Measurements from ENCODE around the gene ATRN.

Gene ATRN

DNA sequence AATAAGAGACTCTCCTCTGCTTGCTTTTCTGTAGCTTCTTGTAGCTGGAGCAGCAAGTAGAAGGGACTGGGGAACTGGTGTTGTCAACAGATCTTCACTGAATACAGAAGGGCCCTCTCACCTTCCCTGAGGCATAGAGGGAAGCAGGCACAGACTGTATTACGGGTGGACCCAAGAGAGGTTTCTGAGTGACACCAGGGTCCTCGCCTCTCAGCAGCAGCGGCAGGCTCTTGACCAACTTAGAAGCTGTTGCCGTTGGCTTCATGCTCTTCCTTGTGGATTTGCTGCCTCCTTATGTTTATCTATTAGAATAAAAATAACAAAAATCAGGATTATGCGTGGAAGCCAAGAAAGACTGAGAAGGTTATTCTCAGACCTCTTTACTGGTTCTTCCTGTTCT, 160.7 kb downstream of the ATRN start:
- Histone ChIP-seq H3K4me1 (ENCODE audit: control insufficient read depth in 1 of 2, insufficient read depth in 2 of 2, low read length in 2 of 2) (no peaks in the 10 kb centered on the region), H3K4me3 (ENCODE audit: low read depth in 1 of 2, low read length in 2 of 2) (no peak overlapping the region), H3K27me3 (ENCODE audit: low read depth, low read length) (no peaks in the 10 kb centered on the region), H3K27ac (ENCODE audit: low read length) (no peak overlapping the region), H3K36me3 (ENCODE audit: control insufficient read depth in 1 of 2, insufficient read depth in 2 of 2, low read length in 2 of 2) (peaks cover 14 to 19% of the 10 kb centered on the region in 2 donors), H3K9me3 (ENCODE audit: control insufficient read depth in 1 of 2, low read length in 2 of 2) (no peaks in the 10 kb centered on the region)

GRCh38 chr20:3632311-3633004, 161.6 kb downstream of the ATRN start:
- no peak overlapping the region for H3K4me3 ChIP-seq (ENCODE audit: low read depth in 1 of 2, low read length in 2 of 2)
- H3K36me3 ChIP-seq (ENCODE audit: control insufficient read depth in 1 of 2, insufficient read depth in 2 of 2, low read length in 2 of 2) = peaks cover 14 to 19% of the 10 kb centered on the region in 2 donors
- no peak overlapping the region for H3K27ac ChIP-seq (ENCODE audit: low read length)
- H3K27me3 ChIP-seq (ENCODE audit: low read depth, low read length) = no peaks in the 10 kb centered on the region
- H3K4me1 ChIP-seq (ENCODE audit: control insufficient read depth in 1 of 2, insufficient read depth in 2 of 2, low read length in 2 of 2) = no peaks in the 10 kb centered on the region
- no peaks in the 10 kb centered on the region for H3K9me3 ChIP-seq (ENCODE audit: control insufficient read depth in 1 of 2, low read length in 2 of 2)

- Histone ChIP-seq H3K27ac (ENCODE audit: low read length) (no peak overlapping the region), H3K4me1 (ENCODE audit: control insufficient read depth in 1 of 2, insufficient read depth in 2 of 2, low read length in 2 of 2) (no peaks in the 10 kb centered on the region), H3K9me3 (ENCODE audit: control insufficient read depth in 1 of 2, low read length in 2 of 2) (no peaks in the 10 kb centered on the region), H3K36me3 (ENCODE audit: control insufficient read depth in 1 of 2, insufficient read depth in 2 of 2, low read length in 2 of 2) (peaks cover 14 to 21% of the 10 kb centered on the region in 2 donors), H3K27me3 (ENCODE audit: low read depth, low read length) (no peaks in the 10 kb centered on the region), H3K4me3 (ENCODE audit: low read depth in 1 of 2, low read length in 2 of 2) (no peak overlapping the region)
These were observed 163.2 kb downstream of the ATRN start for GRCh38 chr20:3633913-3634478.

- no peak overlapping the region for H3K4me3 ChIP-seq (ENCODE audit: low read depth in 1 of 2, low read length in 2 of 2)
- no peak overlapping the region for H3K27ac ChIP-seq (ENCODE audit: low read length)
- H3K27me3 ChIP-seq (ENCODE audit: low read depth, low read length) = no peaks in the 10 kb centered on the region
- no peaks in the 10 kb centered on the region for H3K4me1 ChIP-seq (ENCODE audit: control insufficient read depth in 1 of 2, insufficient read depth in 2 of 2, low read length in 2 of 2)
- H3K9me3 ChIP-seq (ENCODE audit: control insufficient read depth in 1 of 2, low read length in 2 of 2) = no peaks in the 10 kb centered on the region
- peaks cover 15 to 17% of the 10 kb centered on the region in 2 donors for H3K36me3 ChIP-seq (ENCODE audit: control insufficient read depth in 1 of 2, insufficient read depth in 2 of 2, low read length in 2 of 2)
These were observed 164.5 kb downstream of the ATRN start for GRCh38 chr20:3635346-3635745.

GRCh38 chr20:3640259-3640658, 169.4 kb downstream of the ATRN start:
- no peaks in the 10 kb centered on the region for H3K27me3 ChIP-seq (ENCODE audit: low read depth, low read length)
- H3K4me3 ChIP-seq (ENCODE audit: low read depth in 1 of 2, low read length in 2 of 2) = no peak overlapping the region
- no peaks in the 10 kb centered on the region for H3K9me3 ChIP-seq (ENCODE audit: control insufficient read depth in 1 of 2, low read length in 2 of 2)
- no peaks in the 10 kb centered on the region for H3K4me1 ChIP-seq (ENCODE audit: control insufficient read depth in 1 of 2, insufficient read depth in 2 of 2, low read length in 2 of 2)
- no peak overlapping the region for H3K27ac ChIP-seq (ENCODE audit: low read length)
- H3K36me3 ChIP-seq (ENCODE audit: control insufficient read depth in 1 of 2, insufficient read depth in 2 of 2, low read length in 2 of 2) = peaks cover 27 to 30% of the 10 kb centered on the region in 2 donors

DNA sequence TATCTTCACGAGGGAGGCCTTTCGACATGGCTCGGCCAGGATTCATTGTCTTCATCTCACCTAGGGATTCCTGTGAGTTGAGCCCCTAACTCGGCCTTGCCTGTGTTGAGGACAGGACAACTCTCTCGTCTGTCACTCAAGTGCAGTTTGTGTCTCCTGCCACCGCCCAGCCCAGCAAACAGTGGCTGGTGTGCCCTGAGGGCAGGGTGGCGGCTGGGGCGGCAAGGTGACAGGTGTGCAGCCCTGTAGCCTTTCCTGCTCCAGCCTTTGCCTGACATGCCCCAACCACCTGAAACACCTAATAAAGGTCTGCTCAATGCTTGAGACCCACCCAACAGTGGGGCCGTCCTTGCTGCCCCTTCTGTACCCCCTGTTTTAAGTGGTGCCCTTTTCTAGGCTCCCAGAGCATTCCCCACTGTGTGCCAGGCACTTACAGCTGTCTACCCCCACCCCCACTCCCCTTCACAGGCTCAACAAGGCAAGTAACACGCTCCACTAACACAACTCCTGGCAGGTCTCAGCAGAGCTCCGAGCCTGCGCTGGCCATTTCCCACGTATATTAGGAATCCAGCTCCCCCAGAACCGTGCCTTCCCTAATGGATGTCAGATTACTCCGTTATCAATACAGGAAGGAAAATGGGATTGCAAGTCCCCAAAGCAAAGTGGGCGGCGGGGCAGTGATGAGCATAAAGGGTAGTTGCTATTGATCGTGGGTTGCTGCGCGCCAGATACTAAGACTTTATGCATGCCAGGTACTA, 174.7 kb downstream of the ATRN start:
- Histone ChIP-seq H3K27ac (ENCODE audit: low read length) (no peak overlapping the region), H3K36me3 (ENCODE audit: control insufficient read depth in 1 of 2, insufficient read depth in 2 of 2, low read length in 2 of 2) (peaks cover 33 to 51% of the 10 kb centered on the region in 2 donors), H3K27me3 (ENCODE audit: low read depth, low read length) (no peaks in the 10 kb centered on the region), H3K4me3 (ENCODE audit: low read depth in 1 of 2, low read length in 2 of 2) (no peak overlapping the region), H3K4me1 (ENCODE audit: control insufficient read depth in 1 of 2, insufficient read depth in 2 of 2, low read length in 2 of 2) (no peaks in the 10 kb centered on the region), H3K9me3 (ENCODE audit: control insufficient read depth in 1 of 2, low read length in 2 of 2) (no peaks in the 10 kb centered on the region)

DNA sequence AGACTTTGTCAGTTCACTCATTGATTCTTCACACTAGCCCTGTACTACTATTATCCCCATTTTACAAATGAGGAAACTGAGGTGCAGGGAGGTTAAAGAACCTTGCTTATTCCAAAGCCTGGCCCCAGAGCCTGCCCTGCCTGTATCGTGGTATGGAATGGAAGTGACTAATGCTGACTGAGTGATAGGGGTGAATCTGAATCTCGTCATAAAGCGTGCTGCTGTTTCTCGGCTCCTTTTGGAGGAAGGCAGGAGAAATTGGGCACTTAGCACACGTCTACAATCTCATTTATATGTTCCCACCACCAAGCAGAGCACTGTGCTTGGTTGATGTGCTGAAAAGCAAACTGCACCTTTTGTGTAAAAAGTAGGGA, 175.2 kb downstream of the ATRN start:
- Histone ChIP-seq H3K27ac (ENCODE audit: low read length) (no peak overlapping the region), H3K9me3 (ENCODE audit: control insufficient read depth in 1 of 2, low read length in 2 of 2) (no peaks in the 10 kb centered on the region), H3K4me3 (ENCODE audit: low read depth in 1 of 2, low read length in 2 of 2) (no peak overlapping the region), H3K36me3 (ENCODE audit: control insufficient read depth in 1 of 2, insufficient read depth in 2 of 2, low read length in 2 of 2) (peaks cover 33 to 51% of the 10 kb centered on the region in 2 donors), H3K27me3 (ENCODE audit: low read depth, low read length) (no peaks in the 10 kb centered on the region), H3K4me1 (ENCODE audit: control insufficient read depth in 1 of 2, insufficient read depth in 2 of 2, low read length in 2 of 2) (no peaks in the 10 kb centered on the region)

- H3K9me3 ChIP-seq (ENCODE audit: control insufficient read depth in 1 of 2, low read length in 2 of 2) = no peaks in the 10 kb centered on the region
- no peak overlapping the region for H3K4me3 ChIP-seq (ENCODE audit: low read depth in 1 of 2, low read length in 2 of 2)
- no peak overlapping the region for H3K27ac ChIP-seq (ENCODE audit: low read length)
- no peaks in the 10 kb centered on the region for H3K27me3 ChIP-seq (ENCODE audit: low read depth, low read length)
- H3K36me3 ChIP-seq (ENCODE audit: control insufficient read depth in 1 of 2, insufficient read depth in 2 of 2, low read length in 2 of 2) = peaks cover 33 to 51% of the 10 kb centered on the region in 2 donors
- H3K4me1 ChIP-seq (ENCODE audit: control insufficient read depth in 1 of 2, insufficient read depth in 2 of 2, low read length in 2 of 2) = no peaks in the 10 kb centered on the region
These were observed 175.8 kb downstream of the ATRN start for GRCh38 chr20:3646651-3647050.

GRCh38 chr20:3647473-3647872, 176.7 kb downstream of the ATRN start:
- Histone ChIP-seq H3K36me3 (ENCODE audit: control insufficient read depth in 1 of 2, insufficient read depth in 2 of 2, low read length in 2 of 2) (peaks cover 28 to 51% of the 10 kb centered on the region in 2 donors), H3K4me1 (ENCODE audit: control insufficient read depth in 1 of 2, insufficient read depth in 2 of 2, low read length in 2 of 2) (no peaks in the 10 kb centered on the region), H3K27me3 (ENCODE audit: low read depth, low read length) (no peaks in the 10 kb centered on the region), H3K27ac (ENCODE audit: low read length) (no peak overlapping the region), H3K9me3 (ENCODE audit: control insufficient read depth in 1 of 2, low read length in 2 of 2) (no peaks in the 10 kb centered on the region), H3K4me3 (ENCODE audit: low read depth in 1 of 2, low read length in 2 of 2) (no peak overlapping the region)

DNA sequence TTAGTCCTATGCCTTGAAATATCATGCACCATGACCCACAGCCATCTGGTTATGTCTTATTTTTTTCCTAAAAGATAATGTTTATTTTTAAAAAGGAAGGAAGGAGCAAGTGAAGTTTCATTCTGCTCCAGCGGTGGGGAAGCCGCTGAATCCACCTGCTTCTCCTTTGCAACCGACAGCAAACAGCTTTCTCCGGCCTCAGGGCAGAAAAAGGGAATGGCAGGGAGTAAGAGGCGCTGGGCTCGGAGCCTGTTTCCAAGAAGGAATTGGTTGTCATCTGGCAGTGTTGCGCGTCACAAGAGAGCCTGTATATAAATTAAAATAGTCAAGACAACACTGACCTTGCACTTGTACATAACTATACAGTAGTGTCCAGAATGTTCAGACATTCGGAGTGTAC, 178.1 kb downstream of the ATRN start:
- Histone ChIP-seq H3K27ac (ENCODE audit: low read length) (no peak overlapping the region), H3K4me1 (ENCODE audit: control insufficient read depth in 1 of 2, insufficient read depth in 2 of 2, low read length in 2 of 2) (no peaks in the 10 kb centered on the region), H3K27me3 (ENCODE audit: low read depth, low read length) (no peaks in the 10 kb centered on the region), H3K4me3 (ENCODE audit: low read depth in 1 of 2, low read length in 2 of 2) (no peak overlapping the region), H3K9me3 (ENCODE audit: control insufficient read depth in 1 of 2, low read length in 2 of 2) (peaks cover 0 to 4% of the 10 kb centered on the region in 2 donors), H3K36me3 (ENCODE audit: control insufficient read depth in 1 of 2, insufficient read depth in 2 of 2, low read length in 2 of 2) (peaks cover 18 to 43% of the 10 kb centered on the region in 2 donors)

GRCh38 chr20:3651204-3651962, 180.6 kb downstream of the ATRN start:
- Histone ChIP-seq H3K4me1 (ENCODE audit: control insufficient read depth in 1 of 2, insufficient read depth in 2 of 2, low read length in 2 of 2) (no peaks in the 10 kb centered on the region), H3K36me3 (ENCODE audit: control insufficient read depth in 1 of 2, insufficient read depth in 2 of 2, low read length in 2 of 2) (peaks cover 0 to 21% of the 10 kb centered on the region in 2 donors), H3K27me3 (ENCODE audit: low read depth, low read length) (no peaks in the 10 kb centered on the region), H3K9me3 (ENCODE audit: control insufficient read depth in 1 of 2, low read length in 2 of 2) (peaks cover 0 to 4% of the 10 kb centered on the region in 2 donors), H3K27ac (ENCODE audit: low read length) (no peak overlapping the region), H3K4me3 (ENCODE audit: low read depth in 1 of 2, low read length in 2 of 2) (no peak overlapping the region)

Data from muscle layer of duodenum (tissue), 2 donors.